Erythroblast (primary cell): ENCODE data around the gene TCF7L2.

Source experiments
- GATA1 ChIP-seq: IDR thresholded peaks from 2 replicates; pipeline ENCODE4 v1.6.1; 2011; ENCODE audit warnings: low read depth, mild to moderate bottlenecking, control low read depth, low read length, moderate library complexity
- POLR2A ChIP-seq: IDR thresholded peaks from 2 replicates; pipeline ENCODE4 v1.6.1; 2011; ENCODE audit warnings: mild to moderate bottlenecking, low read length

- TF ChIP-seq POLR2A (no peak), GATA1 (no peak)
These were observed 199.6 kb downstream of the TCF7L2 start for GRCh38 chr10:113149626-113150025.
